Glomerular visceral epithelial cell (primary cell): Measurements from ENCODE around the gene CHST15.

Experiments
- DNase-seq: peaks from one replicate; pipeline ENCODE4 v3.0.0-alpha.2; 2016; ENCODE audit errors: extremely low spot score

Gene CHST15, protein sequence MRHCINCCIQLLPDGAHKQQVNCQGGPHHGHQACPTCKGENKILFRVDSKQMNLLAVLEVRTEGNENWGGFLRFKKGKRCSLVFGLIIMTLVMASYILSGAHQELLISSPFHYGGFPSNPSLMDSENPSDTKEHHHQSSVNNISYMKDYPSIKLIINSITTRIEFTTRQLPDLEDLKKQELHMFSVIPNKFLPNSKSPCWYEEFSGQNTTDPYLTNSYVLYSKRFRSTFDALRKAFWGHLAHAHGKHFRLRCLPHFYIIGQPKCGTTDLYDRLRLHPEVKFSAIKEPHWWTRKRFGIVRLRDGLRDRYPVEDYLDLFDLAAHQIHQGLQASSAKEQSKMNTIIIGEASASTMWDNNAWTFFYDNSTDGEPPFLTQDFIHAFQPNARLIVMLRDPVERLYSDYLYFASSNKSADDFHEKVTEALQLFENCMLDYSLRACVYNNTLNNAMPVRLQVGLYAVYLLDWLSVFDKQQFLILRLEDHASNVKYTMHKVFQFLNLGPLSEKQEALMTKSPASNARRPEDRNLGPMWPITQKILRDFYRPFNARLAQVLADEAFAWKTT

DNA sequence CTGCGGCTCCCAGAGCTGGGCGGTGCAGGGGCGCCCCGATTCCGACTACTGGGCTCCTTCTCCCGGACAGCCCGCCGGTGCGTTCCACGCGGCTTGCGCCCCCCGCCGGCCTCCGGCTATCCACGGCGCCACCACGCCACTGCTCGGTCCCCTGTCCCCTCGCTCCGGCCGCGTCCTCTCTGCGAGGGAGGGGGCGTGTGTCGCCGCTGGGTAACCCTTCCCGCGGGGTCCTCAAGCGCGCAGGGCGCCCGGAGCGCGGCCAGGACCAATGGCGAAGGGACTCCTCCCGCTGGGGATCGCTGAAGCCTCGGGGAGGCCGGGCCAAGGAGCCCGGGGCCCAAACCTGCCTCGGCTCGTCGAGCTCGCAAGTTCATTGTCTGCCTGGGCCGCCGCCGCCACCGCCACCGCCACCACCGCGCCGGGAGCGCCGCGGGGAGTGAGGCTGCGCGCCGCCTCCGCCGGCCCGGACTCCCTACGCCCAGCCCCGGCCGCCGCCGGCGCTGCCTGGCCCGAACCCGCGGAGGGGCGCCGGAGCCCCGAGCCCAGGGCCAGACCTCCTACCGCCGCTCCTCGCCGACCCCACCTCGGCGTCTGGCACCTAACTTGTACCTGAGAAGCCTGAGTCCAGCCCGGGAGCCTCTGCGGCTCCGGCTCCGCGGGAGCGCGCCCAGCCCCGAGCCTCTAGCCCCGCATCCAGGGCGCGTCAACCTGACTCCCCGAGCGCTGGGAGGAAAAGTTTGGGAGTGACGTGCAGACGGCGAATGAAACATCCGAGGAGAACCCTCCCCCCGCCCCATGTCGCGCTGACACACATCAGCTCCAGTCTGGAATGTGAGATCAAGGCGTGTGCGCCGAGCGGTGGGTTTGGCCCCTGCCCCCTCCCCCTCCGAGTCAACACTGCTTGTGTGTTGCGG lies at the start of gene CHST15:
TSS of gene CHST15 (minus strand) at position 739 of the 914 bp plus-strand sequence. CDS start 47,386 bp downstream, outside the sequence.
- DNase-seq: peak; percentile 41

DNA sequence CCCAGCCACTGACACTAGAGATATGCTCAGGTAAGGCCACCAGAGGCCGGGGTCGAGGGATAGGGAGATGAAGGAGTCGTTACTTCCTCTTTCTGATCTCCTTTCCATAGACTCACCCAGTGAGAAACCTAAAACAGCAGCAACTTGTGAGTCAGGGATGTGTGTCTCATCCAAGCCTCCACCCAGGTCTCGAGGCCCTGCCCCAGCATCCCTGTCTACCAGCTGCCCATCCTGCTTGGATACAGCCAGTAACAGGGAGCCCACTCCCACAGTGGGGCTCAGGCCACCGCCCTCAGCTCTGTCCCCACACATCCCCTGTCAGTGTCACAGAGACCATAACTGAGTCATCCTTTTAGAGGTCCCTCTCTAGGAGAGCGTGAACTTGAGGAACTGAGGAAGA lies 49.6 kb upstream of the CHST15 start:
- no peak for DNase-seq

DNA sequence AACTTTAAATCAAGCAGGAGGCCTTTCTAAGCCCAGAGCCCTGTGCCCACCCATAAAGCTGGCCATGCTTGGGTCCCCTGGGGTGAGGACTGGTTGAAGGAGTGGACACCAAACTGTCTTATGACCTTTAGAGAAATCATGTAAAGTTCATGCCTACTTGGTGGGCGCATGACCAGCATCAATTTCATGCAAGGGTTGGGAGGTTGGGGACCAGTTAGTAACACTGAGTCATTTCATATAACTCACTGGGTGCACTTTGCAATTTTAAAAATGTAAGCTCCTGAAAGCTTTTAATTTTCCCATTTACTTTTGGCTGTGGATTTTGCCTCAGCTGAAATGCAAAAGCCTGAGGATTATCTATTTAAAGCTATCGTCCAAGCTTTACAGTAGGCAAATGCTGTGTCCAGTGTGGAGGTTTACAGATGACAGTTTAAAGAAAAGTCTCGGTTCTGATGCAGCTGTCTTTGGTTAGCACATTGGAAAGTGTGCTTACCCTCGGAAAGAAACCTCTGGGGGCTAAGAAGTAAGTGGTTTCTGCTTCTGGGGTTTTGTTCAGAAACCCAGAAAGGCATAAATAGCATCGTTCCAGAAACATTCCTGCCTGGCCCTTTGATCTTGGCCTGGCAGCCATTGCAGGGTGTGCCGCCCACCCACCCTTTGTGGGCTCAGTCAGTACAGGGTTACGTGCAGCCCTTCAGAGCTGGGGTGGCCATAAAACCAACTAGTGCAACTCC lies 48.8 kb upstream of the CHST15 start:
- no peak for DNase-seq

DNA sequence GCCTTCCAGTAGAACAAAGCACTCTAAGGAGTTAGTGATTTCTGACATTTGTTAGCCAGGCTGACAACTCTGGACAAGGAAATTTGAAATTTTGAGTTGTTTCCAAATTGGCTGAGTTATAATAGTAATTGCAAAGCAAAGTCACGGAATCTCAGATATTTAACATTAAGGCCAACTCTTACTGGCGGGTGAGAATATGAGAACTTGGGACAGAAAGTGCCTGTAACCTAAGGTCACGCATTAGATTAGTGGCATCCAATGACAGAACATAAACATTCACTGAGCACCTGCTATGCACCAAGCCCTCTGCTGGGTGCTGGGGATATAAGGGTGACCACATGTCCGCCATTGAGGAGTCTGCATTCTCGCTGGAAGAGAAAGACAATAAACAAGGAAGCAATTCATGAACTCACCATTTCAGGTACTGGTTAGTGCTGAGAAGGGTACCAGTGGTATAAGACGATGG lies 45.5 kb upstream of the CHST15 start:
- DNase-seq: no peak

GRCh38 chr10:124138195-124138882 lies 44.9 kb upstream of the CHST15 start:
- no peak for DNase-seq

DNA sequence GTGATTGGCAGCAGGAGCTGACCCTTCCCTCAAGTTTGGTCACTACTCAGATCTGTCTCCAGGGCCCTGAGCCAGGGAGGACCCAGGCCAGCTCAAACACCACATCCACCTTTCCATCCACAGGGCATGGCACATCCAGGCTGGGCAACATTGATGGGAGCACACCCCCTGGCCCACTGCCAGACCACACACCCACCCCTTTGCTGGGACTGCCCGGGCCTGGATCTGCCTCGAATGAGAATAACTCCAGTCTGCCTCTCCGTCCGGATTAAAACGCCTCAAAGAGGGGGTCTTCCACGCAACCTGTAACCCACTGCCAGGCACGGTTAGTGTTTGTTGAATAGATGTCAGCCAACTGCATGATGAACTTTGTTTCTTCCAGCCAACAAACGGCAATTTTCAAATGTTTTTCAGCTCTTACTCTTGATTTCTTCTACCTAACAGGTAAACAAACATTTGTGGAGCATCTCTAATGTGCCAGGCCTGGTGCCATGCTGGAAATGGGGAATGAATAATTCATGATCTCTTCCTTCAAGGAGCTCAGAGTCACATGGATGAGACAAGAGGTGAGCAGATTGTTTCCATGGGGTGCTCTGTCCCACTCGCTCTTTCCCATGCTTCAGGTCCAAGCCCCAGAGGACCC lies 41.0 kb upstream of the CHST15 start:
- DNase-seq: no peak

DNA sequence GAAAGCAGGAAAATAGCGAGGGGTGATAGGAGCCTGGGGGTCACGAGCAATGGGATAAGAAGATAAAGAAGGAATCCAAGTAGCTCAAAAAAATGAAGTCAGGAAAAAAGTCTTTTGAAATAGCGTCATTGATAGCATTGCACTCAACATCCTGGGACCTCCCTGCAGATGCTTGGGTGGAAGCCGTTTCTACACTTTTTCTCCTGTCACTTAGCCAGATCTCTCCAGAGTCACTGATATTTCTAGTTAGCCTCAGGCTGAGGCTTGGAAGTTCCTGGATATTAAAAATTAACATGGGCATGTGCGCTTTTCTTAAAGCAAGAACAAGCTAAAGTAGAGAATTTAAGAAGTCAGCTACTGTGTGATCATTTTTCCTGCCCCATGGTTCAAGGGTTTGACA lies 39.5 kb upstream of the CHST15 start:
- no peak for DNase-seq

- DNase-seq: no peak
Observed at GRCh38 chr10:124132306-124132705, 38.9 kb upstream of the CHST15 start.

DNA sequence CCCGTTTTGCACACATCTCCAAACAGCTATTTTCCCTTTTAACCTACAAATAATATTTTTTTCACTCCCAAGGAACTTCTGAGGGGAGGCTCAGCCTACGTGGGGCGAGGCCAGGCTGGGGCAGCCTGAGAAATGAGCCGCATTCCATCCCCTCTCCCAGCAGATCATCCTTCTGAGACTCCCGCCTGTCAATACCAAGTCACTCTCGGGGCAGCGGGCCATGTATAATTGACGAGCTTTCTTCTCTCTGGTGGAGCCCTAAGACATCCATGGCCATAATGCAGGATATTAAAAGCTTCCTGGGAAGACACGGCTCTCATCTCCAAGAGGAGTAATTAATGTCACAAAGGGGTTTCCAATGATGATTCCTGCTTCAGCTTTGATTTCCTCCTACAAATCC lies 37.8 kb upstream of the CHST15 start:
- DNase-seq: no peak

GRCh38 chr10:124130198-124130900 lies 37.0 kb upstream of the CHST15 start:
- DNase-seq: no peak

DNA sequence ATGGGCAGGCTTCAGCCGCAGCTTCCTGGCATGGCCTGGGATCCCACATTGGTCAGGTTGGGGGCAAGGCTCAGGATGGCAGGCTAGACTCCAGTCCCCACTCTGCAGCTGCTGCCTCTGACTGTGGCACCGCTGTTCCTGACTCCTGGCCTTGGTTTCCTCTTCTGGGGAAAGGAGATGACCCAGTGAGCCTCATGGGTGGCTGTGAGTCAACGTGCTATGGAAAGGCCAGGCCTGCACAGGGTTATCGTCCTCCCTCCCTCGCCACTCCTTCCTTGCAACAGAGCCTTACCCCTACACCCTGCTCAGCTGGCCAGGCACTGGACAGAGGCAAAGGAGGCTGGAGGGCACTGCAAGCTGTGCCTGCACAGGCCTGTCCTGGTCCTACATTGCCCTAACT lies 36.1 kb upstream of the CHST15 start:
- DNase-seq: no peak

GRCh38 chr10:124128811-124129145 lies 35.4 kb upstream of the CHST15 start:
- DNase-seq: no peak

GRCh38 chr10:124127965-124128810 lies 34.8 kb upstream of the CHST15 start:
- no peak for DNase-seq

DNA sequence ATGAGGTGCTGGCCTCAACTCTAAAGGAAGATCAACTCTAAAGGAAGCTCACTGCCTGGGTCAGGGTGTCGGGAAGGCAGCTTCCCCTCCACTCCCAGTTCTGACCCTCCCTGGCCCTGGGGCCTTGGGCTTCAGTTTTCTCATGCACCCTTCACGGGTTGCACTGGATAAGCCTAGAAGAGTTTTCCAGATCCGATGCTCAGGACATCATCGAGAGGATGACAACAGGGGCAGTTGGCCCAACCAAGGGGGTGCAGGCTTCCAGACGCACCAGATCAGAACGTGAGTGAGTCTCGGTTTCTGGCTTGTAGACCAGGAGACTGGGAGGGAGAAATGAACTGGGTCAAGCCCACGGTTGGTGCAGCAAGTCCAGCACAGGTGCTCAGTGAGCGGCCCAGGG lies 34.2 kb upstream of the CHST15 start:
- no peak for DNase-seq

- DNase-seq: no peak
Observed at GRCh38 chr10:124126983-124127385, 33.6 kb upstream of the CHST15 start.

GRCh38 chr10:124126145-124126982 lies 33.0 kb upstream of the CHST15 start:
- DNase-seq: no peak

DNA sequence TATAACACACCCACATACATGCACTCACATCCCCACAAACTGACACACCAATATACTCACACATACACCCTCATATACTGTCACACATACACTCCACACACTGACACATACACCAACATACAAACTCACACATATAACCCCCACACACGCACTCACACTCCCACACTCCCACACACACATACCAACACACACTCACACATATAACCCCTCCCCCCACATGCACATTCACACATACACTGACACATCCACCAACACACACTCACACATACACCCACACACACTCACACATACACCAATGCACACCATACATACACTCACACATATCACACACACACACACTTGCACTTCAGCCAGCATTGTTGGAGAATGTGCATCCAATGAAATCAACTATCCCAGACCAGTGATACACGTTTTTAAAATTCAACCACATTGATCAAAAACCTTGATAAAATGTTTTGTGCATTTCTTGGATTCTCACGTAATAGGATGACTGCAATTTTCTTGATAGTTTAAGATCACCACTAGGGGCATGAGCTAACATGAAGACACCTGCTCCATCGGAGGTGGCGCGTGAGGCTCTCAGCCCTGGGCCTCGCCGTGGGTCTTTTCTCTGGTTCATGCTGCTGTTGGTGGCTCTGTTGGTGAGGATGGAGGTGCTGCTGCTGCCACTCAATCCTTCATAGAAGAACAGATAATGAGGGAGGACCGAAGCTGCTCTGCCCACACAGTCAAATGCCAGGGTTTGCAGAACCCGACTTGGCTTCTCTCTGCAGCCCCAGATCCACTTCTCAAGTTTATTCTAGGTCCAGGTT lies 32.1 kb upstream of the CHST15 start:
- DNase-seq: no peak
